PC-9 (cell line): Measurements from ENCODE around the gene ALG10. TPM values are rescaled to one million over a fixed set of nuclear protein-coding genes. Genes with fewer than 3 reads are reported as not detected.

ENCODE experiments used
- BruUV-seq: library from RNA; stranded (reverse); fragments of 400-500 nt; replicated peaks from 2 replicates; lab custom pipeline; 2021; lab: Mats Ljungman, UMichigan
- CTCF ChIA-PET: fragments of 300-600 bp; sonication (Branson Sonifier 250); formaldehyde crosslinking; loops from one replicate; lab custom pipeline; 2022; ENCODE audit warnings: antibody characterized with exemption; lab: Charles Lee
- POLR2A ChIA-PET: fragments of 300-600 bp; sonication (Branson Sonifier 250); formaldehyde crosslinking; loops from one replicate; lab custom pipeline; 2022; ENCODE audit warnings: antibody characterized with exemption; ENCODE audit not compliant: unreplicated experiment; lab: Charles Lee
- DNase-seq, 2 experiments: peaks; one replicate each; pipeline versions ENCODE4 v3.0.0 to v3.0.0-alpha.2; 2015 to 2022; ENCODE audit warnings: mixed read lengths in 1 of 2
- H2AFZ ChIP-seq: fragments of 200-600 bp; sonication (generic); 2 replicates; pipeline ENCODE4 v1.8.1; 2017; ENCODE audit warnings: antibody characterized with exemption
- H3F3A ChIP-seq: fragments of 200-600 bp; sonication (generic); 2 replicates; pipeline ENCODE4 v1.8.1; 2017; ENCODE audit warnings: antibody characterized with exemption, mild to moderate bottlenecking, low read depth; ENCODE audit not compliant: insufficient read depth
- H3K27ac ChIP-seq: fragments of 200-600 bp; sonication (generic); 2 replicates; pipeline ENCODE4 v1.6.1; 2016; ENCODE audit warnings: mixed run types
- H3K27me3 ChIP-seq: fragments of 200-600 bp; sonication (generic); 2 replicates; pipeline ENCODE4 v1.6.1; 2016; ENCODE audit warnings: low read depth, mixed run types; ENCODE audit not compliant: insufficient read depth
- H3K36me3 ChIP-seq: fragments of 200-600 bp; sonication (generic); 2 replicates; pipeline ENCODE4 v1.6.1; 2016; ENCODE audit warnings: low read depth, mixed run types
- H3K4me1 ChIP-seq: fragments of 200-600 bp; sonication (generic); replicated peaks from 2 replicates; pipeline ENCODE4 v1.6.1; 2016; ENCODE audit warnings: mixed run types; ENCODE audit not compliant: insufficient read depth
- H3K4me2 ChIP-seq: fragments of 200-600 bp; sonication (generic); 2 replicates; pipeline ENCODE4 v1.6.1; 2017; ENCODE audit warnings: mixed run types
- H3K4me3 ChIP-seq: fragments of 200-600 bp; sonication (generic); 2 replicates; pipeline ENCODE4 v1.6.1; 2016; ENCODE audit warnings: mixed run types
- H3K79me2 ChIP-seq: fragments of 200-600 bp; sonication (generic); 2 replicates; pipeline ENCODE4 v1.6.1; 2017; ENCODE audit warnings: low read depth, mixed run types
- H3K9me2 ChIP-seq: fragments of 200-600 bp; sonication (generic); 2 replicates; pipeline ENCODE4 v1.8.1; 2017; ENCODE audit warnings: mild to moderate bottlenecking; ENCODE audit not compliant: insufficient read depth
- H3K9me3 ChIP-seq: fragments of 200-600 bp; sonication (generic); 2 replicates; pipeline ENCODE4 v1.8.1; 2016; ENCODE audit warnings: low read depth; ENCODE audit not compliant: insufficient read depth
- H4K20me1 ChIP-seq: fragments of 200-600 bp; sonication (generic); 2 replicates; pipeline ENCODE4 v1.8.1; 2017; ENCODE audit not compliant: insufficient read depth
- CTCF ChIP-seq: fragments of 200-600 bp; sonication (generic); conservative IDR thresholded peaks from 2 replicates; pipeline ENCODE4 v1.6.1; 2017; ENCODE audit warnings: mixed run types, antibody characterized with exemption, mild to moderate bottlenecking, moderate library complexity
- EZH2 ChIP-seq: fragments of 200-600 bp; sonication (generic); IDR thresholded peaks from 2 replicates; pipeline ENCODE4 v1.8.0; 2017; ENCODE audit warnings: antibody characterized with exemption, low read depth
- intact Hi-C: fragments of 100-400 bp; cut with micrococcal nuclease; formaldehyde crosslinking; loops from one replicate; pipeline ENCODE4 v1.10.0; 2022; ENCODE audit not compliant: unreplicated experiment
- total RNA-seq: library from RNA; stranded (reverse); gene quantifications from 2 replicates; pipeline ENCODE4 v1.2.3, GENCODE V29; 2021

ALG10 gene
- total RNA-seq, 1 experiment from 2014 or later: 23.3 TPM

GRCh38 chr12:34048714-34049113 is 26.4 kb downstream of the ALG10 start:
- Histone ChIP-seq H3K27me3 (no peaks in the 10 kb centered on the region), H3K9me3 (no peaks in the 10 kb centered on the region), H4K20me1 (no peaks in the 10 kb centered on the region), H3K4me1 (no peaks in the 10 kb centered on the region), H3F3A (no peaks in the 10 kb centered on the region), H3K36me3 (no peaks in the 10 kb centered on the region), H3K4me2 (no peak overlapping the region), H2AFZ (no peak overlapping the region), H3K79me2 (no peaks in the 10 kb centered on the region), H3K9me2 (no peaks in the 10 kb centered on the region), H3K27ac (no peak overlapping the region), H3K4me3 (no peak overlapping the region)
- ChIA-PET CTCF (no interaction called here), POLR2A (no interaction called here)
- intact Hi-C loops: no loop called here
- DNase-seq: no peak
- BruUV-seq: no TSS peak
- TF ChIP-seq CTCF (no peak), EZH2 (no peak)

GRCh38 chr12:34051486-34051885 is 29.2 kb downstream of the ALG10 start:
- Histone ChIP-seq H3K4me1 (no peaks in the 10 kb centered on the region), H2AFZ (no peak overlapping the region), H3K79me2 (no peaks in the 10 kb centered on the region), H3K9me2 (no peaks in the 10 kb centered on the region), H3F3A (no peaks in the 10 kb centered on the region), H4K20me1 (no peaks in the 10 kb centered on the region), H3K9me3 (no peaks in the 10 kb centered on the region), H3K27me3 (no peaks in the 10 kb centered on the region), H3K36me3 (no peaks in the 10 kb centered on the region), H3K27ac (no peak overlapping the region), H3K4me3 (no peak overlapping the region), H3K4me2 (no peak overlapping the region)
- no TSS peak for BruUV-seq
- POLR2A ChIA-PET: no interaction called here
- TF ChIP-seq EZH2 (no peak), CTCF (no peak)
- CTCF ChIA-PET: no interaction called here
- DNase-seq: no peak
- intact Hi-C loops: no loop called here

- Histone ChIP-seq H3K4me3 (no peak overlapping the region), H3F3A (no peaks in the 10 kb centered on the region), H3K9me3 (no peaks in the 10 kb centered on the region), H2AFZ (no peak overlapping the region), H3K9me2 (no peaks in the 10 kb centered on the region), H3K27me3 (no peaks in the 10 kb centered on the region), H3K36me3 (no peaks in the 10 kb centered on the region), H3K79me2 (no peaks in the 10 kb centered on the region), H3K4me1 (no peaks in the 10 kb centered on the region), H3K4me2 (no peak overlapping the region), H3K27ac (no peak overlapping the region), H4K20me1 (no peaks in the 10 kb centered on the region)
- no peak for DNase-seq
- ChIA-PET CTCF (no interaction called here), POLR2A (interaction anchor here (0.6 kb wide), 1 partner anchor 1313 kb away, joined by 3 read pairs; no protein-coding TSS in a partner anchor)
- no peak for TF ChIP-seq CTCF
- TF ChIP-seq EZH2: no peak
- BruUV-seq: no TSS peak
- intact Hi-C loops: no loop called here
Observed at GRCh38 chr12:34054938-34055337, 32.6 kb downstream of the ALG10 start.
